Activated effector memory CD4-positive, alpha-beta T cell treated with Interleukin-2 at 50 U/mL for 16 hours (primary cell): Measurements from ENCODE around the gene C6orf47.

ENCODE experiments used
- DNase-seq: peaks from one replicate; pipeline ENCODE4 v3.0.0-alpha.2; 2020

C6orf47 gene

DNA sequence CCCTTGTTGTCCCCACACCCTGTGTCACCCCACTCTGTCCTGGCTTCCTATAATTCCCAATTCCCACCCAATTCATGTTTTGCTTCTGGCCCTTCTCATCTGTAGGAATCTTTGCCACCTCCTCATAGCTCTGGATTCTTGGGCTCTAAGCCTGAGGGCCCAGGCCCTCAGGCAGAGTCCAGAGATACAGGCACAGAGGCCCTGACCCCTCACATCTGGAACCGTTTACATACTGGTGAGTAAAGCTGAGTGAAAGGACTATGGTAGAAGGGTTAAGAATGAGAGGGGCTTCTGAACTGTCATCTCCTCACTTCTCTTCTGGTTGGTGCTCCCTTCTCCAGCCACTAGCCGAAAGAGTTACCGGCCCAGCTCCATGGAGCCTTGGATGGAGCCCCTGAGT, 26.4 kb downstream of the C6orf47 start:
- DNase-seq: no peak

DNA sequence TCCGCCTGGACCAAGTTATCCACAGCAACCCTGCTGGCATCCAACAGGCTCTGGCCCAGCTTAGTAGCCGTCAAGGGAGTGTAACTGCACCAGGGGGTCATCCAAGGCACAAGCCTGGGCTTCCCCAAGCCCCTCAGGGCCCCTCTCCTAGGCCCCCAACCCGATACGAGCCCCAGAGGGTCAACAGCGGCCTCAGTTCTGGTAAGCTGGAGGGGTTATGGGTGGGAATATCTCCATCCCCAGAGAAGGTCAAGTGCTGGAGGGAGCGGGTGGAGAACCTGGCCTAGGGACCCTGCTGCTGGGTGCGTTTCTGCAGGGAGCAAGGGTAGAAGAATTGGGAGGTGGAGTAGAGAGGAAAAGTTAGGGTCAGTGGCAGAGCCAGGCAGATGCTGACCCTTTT, 27.1 kb downstream of the C6orf47 start:
- DNase-seq: no peak

DNA sequence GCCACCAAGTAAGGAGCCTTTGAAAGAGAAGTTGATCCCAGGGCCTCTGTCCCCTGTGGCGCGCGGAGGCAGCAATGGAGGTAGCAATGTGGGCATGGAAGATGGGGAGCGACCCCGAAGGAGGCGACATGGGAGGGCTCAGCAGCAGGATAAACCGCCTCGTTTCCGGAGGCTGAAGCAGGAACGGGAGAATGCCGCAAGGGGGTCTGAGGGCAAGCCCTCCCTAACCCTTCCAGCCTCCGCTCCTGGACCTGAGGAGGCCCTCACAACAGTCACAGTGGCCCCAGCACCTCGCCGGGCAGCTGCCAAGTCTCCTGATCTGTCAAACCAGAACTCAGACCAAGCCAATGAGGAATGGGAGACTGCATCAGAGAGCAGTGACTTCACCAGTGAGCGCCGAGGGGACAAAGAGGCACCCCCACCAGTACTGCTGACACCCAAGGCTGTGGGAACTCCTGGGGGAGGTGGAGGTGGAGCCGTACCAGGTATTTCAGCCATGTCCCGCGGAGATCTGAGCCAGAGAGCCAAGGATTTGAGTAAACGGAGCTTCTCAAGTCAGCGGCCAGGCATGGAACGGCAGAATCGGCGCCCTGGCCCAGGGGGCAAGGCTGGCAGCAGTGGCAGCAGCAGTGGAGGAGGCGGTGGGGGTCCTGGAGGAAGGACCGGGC, 28.2 kb downstream of the C6orf47 start:
- DNase-seq: no peak

DNA sequence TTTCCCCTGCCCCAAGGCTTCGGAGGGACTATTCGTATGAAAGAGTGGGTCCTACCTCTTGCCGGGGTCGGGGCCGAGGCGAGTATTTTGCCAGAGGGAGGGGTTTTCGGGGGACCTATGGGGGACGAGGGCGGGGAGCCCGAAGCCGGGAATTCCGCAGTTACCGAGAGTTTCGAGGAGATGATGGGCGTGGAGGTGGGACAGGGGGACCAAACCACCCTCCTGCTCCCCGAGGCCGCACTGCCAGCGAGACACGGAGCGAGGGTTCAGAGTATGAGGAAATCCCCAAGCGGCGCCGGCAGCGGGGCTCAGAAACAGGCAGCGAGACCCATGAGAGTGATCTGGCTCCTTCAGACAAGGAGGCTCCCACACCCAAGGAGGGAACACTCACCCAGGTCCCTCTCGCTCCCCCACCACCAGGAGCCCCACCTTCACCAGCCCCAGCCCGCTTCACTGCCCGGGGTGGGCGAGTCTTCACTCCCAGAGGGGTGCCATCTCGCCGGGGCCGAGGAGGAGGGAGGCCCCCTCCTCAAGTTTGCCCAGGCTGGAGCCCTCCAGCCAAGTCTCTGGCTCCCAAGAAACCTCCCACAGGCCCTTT, 28.8 kb downstream of the C6orf47 start:
- no peak for DNase-seq

DNA sequence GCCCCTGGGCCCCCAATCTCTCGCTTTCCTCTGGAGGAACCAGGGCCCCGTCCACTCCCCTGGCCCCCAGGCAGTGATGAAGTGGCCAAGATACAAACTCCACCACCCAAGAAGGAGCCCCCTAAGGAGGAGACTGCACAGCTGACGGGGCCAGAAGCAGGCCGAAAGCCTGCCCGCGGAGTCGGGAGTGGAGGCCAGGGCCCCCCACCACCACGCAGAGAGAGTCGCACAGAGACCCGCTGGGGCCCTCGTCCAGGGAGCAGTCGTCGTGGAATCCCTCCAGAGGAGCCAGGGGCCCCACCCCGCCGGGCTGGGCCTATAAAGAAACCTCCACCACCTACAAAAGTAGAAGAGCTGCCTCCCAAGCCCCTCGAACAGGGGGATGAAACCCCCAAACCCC, 29.4 kb downstream of the C6orf47 start:
- no peak for DNase-seq

DNA sequence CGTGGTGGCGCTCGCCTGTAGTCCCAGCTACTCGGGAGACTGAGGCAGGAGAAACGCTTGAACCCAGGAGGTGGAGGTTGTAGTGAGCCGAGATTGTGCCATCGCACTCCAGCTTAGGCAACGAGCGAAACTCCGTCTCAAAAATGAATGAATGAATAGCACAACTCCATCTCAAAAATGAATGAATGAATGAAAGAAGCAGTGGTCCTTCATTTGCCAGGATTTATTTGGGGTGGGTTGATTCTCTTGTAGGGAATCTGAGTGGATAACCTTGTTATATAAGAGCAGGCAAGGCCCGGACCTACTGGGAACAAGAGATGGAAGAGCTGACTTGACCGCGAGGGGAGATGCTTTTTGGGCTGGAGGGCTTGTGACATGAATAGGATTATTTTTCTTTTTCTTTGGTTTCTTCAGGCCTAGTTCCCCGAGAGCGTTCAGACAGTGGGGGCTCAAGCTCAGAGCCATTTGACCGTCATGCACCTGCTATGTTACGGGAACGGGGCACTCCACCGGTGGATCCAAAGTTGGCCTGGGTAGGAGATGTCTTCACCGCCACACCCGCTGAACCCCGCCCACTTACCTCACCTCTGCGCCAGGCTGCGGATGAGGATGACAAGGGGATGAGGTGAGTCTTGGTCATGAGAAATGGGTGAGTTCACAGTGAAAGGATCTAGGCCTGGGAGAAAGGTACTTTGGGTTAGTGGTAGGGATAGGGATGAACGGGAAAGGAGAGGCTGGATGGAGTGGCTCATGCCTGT, 30.2 kb downstream of the C6orf47 start:
- DNase-seq: no peak

DNA sequence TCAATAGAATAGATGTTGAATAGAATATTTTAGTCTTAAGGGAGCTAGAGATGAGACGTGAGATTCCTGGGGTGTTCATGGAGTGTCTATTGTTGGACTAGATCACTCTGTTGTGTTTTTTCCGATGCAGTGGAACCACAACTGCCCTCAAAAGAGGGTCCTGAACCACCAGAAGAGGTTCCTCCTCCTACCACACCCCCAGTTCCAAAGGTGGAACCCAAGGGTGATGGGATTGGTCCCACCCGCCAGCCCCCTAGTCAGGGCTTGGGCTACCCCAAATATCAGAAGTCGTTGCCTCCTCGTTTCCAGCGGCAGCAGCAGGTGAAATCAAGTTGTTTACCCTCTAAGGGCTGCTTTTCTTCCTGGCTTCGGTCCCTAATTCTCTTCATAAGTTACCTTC, 31.6 kb downstream of the C6orf47 start:
- no peak for DNase-seq

DNA sequence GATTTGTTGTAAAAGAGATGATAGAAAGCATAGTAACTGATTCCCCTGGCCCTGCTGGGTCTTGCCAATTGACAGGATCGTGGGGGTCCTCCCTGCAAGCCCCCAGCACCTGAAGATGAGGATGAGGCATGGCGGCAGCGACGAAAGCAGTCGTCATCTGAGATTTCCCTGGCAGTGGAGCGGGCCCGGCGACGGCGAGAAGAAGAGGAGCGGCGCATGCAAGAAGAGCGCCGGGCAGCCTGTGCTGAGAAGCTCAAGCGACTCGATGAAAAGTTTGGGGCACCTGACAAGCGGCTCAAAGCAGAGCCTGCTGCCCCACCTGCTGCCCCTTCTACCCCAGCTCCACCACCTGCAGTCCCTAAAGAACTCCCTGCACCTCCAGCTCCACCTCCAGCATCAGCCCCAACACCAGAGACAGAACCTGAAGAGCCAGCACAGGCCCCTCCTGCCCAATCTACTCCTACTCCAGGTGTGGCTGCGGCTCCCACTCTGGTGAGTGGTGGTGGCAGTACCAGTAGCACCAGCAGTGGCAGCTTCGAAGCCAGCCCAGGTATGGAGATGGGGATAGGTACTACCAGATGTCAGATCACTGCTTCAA, 32.8 kb downstream of the C6orf47 start:
- no peak for DNase-seq

DNA sequence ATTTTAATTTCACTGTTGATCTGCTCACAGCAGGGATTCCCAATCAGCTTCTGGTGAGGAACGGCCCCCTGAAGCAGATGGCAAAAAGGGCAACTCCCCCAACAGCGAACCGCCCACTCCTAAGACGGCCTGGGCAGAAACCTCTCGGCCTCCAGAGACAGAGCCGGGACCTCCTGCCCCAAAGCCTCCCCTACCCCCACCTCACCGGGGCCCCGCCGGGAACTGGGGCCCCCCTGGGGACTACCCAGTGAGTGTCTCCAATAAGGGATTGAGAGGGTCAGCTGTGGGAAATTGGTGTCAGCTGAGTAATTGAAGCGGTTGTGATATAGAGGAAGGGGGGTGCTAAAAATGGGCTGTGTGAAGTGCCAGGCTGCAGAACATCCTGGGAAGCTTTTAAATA, 33.6 kb downstream of the C6orf47 start:
- no peak for DNase-seq

DNA sequence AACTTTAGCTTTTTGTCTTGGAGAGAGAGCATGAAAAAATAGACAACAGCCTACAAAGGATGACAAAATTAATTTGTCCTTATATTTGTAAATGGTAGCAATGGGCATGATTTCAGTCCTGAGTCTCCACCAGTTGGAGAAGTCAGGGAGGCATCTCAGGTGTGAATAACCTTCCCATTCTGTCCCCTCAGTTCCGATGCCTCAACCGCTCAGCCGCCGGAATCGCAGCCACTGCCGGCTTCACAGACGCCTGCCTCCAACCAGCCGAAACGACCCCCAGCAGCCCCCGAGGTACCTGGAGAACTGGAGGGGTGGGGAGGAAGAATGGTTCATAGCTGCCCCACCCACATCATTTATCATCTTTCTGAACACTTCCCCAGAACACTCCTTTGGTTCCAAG, 36.5 kb downstream of the C6orf47 start:
- DNase-seq: no peak

DNA sequence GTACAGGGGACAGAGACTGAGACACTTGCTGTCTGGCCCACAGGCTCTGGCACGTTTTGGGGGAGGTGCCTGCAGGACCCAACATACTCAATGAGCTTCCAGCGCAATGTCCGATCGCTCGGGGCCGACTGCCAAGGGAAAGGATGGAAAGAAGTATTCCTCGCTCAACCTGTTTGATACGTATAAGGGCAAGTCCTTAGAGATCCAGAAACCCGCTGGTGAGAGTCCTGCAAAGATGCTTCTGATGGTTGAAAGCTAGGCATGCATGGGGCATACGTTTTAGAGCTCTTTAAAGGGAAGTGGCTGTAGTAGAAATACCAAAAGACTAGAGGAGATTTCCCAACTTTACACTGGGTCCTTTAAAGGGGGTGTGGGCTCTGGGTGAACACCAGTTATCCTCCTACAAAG, 37.9 kb downstream of the C6orf47 start:
- no peak for DNase-seq

DNA sequence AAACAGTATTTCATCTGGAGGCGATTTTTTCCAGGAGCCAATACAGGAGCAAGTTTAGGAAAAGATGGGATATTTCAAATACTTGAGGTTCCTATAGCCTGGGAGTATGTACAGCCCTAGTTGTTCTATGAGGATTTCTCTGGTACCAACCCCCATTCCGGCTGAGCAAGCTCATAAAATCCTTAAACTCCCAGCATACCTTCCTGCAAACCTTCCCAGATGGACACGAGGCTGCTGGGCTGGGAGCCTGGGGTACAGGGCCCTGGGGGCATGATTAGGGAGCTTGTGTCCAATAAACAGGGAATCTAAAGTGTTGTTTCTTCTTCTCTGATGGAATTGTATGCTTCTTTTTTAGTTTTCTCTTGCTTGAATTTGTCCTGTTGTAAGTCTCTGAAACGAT, 38.6 kb downstream of the C6orf47 start:
- no peak for DNase-seq

DNA sequence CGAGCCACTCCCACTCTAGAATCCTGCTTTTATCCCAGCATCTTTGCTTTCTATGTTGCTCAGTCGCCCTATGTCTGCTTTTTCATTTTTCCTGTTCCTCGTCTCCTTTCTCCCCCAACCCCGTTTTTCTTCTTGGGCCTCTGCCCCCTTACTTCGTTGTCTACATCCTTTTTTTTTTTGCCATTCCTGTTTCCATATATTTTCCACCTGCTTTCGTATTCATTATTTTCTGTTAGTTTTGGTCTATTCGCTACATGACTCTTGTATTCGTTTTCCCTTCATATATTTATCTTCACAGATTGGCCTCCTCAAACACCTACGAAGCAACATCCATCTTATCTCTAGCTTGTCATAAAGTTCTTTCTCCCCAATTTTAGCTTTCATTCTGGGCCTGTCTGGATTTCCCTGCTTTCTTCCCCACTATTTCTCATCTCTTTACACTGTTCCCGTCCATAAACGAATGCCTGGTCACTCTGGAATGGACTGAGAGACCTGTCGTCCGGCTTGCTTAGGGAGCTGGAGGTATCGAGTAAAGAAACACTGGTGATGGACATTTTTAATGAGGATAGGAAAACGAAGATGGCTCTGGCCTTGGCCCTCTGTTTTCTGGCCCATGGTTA, 39.1 kb downstream of the C6orf47 start:
- no peak for DNase-seq

DNA sequence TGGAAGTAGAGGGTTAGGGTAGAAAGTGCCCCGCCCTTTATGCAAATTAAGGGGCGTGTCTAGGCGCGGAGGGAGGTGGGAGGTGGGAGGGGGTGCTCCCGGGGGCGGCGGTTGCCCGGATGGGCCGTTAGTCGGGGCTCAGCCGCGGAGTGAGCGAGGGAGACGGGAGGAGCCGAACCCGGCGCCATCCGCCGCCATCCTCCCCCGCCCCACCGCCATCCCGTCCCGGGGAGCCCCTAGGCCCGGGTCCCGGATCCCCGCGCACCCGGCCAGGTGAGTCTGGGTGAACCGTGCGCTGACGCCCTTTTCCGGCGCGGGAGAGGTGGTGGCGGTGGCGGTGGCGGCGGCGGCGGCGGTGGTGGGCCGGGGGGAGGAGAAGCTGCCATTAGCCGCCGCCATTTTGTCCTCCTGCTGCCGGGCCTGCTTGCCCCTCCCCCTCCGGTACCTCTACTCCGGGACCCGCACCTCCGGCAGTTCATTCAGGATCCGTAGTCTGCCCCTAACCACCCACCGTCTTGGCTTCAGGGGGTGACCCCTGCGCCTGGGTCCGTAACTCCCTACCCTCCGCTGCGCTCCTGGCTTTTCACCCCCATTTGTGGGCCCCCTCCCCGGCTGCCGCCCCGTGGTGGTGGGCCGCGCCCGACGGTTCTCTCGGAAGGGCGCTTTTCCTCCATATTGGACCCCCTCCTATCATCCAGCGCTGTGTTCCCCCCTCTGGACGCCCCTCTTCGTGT, 39.8 kb downstream of the C6orf47 start, which contains the start of gene PRRC2A:
TSS of gene PRRC2A (plus strand) at position 130 of the 734 bp plus-strand sequence. CDS start 2,075 bp downstream, outside the sequence.
- no peak for DNase-seq

DNA sequence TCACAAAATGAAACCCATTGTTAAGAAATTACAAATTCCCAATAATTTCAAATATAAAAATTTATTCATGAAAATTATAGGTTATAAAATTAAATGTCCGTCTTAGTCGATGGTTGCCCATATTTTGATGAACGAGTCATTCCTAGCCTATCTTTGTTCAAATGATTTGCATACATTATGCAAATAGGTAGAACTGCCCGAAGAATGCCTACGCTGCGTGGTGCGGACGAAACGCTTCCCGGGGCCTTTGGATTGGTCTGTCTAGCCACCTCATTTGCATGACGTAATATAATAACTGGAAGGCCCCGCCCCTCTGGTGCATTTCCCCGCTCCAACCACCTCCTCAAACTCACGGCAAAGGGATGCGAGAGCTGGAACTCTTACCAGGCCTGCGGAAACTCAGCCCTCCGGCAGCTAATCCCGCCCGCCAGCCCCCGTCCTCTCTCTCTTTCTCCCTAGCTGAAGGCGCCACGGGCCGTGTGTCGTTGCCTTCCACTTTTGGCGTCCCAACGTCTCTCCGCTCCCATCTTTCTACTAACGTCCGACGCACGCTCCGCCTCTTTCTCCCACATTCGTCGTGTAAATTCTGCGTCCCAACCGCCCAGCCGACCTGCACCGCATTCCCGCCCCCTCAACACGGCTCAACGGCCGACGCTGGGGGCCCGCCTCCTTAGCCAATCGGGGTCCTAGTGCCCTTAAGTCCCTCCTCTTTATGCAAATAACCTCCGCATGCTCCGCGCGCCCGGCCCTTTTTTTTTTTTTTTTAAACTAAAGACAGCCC, 40.6 kb downstream of the C6orf47 start:
- DNase-seq: peak; percentile 96

DNA sequence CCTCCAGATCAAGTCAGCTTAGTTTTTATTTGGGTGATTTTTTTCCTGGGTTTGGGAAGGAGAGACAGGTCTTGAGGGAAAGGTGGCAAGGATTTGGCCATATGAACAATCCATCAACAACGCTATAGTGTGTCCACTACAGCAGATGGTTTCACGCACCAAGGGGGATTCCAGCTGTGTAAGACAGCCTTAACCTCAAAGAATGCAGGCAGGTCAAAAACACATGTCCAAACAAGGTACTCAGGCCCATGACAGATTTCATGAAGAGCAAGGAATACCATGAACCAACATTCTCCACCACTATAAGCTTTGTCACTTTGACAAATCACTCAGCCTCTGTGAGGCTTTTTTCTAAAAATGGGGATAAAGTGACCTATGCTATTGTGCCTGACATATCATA, 43.6 kb downstream of the C6orf47 start:
- no peak for DNase-seq

DNA sequence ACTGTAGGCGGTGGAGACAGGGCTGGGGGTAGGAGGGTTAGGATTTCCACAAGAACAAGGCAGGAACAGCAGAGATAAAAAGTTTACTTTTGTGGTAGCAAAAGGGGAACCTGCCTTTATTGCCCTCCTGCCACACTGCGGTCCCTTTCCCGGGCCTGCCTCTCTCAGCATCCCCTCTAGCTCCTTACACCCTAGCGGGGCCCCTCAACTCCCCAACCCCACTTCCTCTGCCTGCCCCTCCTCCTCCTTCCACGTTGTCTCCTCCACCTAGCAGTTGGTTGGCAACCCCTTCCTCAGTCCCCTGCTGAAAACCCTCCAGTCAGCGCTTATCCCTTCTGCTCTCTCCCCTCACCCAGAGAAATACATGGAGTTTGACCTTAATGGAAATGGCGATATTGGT, 44.8 kb downstream of the C6orf47 start:
- DNase-seq: no peak

DNA sequence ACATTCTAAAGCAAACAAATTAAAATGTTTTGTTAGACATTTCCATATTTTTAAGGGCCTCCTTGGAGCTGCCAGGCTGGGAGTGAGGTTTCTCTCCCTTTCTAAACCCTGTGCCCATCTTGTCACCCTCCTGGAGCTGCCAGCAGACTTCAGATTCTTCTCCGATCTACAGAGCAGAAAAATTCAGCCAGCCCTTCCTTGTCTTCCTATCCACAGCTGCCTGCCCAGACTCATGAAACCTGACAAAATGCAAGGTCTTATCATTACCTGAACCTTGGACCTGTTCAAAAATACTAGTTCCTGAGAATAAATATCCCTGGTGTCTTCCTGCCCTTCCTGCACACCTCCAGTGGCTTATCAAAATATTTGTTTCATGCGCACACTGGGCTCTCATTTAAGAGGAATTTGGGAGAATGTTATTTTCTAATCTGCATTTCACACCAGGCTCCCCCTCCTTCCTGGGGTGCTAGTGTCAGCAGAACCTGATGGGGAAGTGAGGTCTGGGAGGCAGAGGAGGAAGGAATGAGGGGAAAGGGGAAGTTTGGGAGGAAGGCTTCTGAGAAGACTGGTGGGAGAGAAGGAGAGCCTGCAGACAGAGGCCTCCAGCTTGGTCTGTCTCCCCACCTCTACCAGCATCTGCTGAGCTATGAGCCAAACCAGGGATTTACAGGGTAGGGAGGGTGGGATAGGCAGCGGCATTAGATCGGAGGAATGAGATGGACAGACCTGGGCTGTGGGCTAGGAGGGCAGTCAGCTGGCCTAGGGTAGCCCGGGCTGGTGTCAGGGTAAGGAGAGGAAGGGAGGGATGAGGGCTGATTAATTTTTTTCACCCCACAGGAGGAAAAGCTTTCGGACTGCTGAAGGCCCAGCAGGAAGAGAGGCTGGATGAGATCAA, 45.6 kb downstream of the C6orf47 start, which contains the start of gene AIF1:
TSS of gene AIF1 (plus strand) at position 551 of the 895 bp plus-strand sequence. CDS start at position 647, 96 bp downstream.
- DNase-seq: no peak

DNA sequence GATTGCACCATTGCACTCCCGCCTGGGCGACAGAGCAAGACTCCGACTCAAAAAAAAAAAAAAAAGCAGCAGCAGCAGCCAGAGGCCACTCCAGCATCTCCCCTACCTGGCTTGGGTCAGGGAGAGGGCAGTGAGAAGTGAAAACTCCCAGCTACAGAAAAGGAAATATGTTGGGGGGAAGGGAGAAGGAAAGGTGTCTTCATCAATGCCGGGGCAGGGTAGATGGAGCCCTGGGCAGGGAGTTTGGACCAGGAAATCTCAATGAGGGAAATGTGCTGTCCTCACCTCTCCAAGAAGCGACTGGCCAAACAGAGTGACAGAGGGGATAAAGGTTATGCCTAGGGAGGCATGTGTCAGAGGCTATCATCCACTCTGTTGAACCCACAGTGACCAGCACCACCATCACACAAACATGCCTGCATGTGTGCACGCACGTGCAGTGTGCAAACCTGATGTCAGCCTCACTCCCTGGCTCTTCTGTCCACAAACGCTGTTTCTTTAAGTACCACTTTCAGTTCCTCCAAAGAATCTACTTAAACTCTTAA, 46.4 kb downstream of the C6orf47 start:
- no peak for DNase-seq

DNA sequence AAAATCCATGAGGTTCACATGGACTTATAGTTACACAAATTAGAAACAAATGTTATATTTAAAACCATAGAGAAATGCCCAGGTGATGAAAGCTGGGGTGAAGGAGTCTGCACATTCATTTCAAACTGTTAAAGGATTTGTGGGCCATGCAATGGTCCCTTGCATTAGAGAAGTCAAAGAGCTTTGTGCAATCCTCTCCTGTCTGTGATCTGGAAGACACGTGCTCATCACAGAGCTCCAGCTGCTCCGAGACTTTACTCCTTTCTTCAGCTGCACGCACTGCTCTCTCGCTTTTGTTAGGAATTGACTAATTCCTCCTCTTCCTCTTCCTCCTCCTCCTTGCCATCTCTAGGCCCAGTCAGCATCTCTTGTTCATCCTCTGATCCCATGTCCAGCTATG, 49.6 kb downstream of the C6orf47 start:
- no peak for DNase-seq
